HL-60 (cell line): ENCODE data around the gene BAD.
A peak's percentile ranks its signal among the peaks of the same experiment; 100 is the strongest.

ENCODE experiments used
- DNase-seq, 2 experiments: peaks; one replicate each; pipeline ENCODE4 v3.0.0-alpha.2; 2010 to 2020; ENCODE audit warnings: low read depth in 1 of 2, low spot score in 1 of 2
- H3K27ac ChIP-seq: fragments of 250-450 bp; sonication (Bioruptor Pico); replicated peaks from 2 replicates; pipeline ENCODE4 v1.5.1; 2020; ENCODE audit warnings: mild to moderate bottlenecking, moderate library complexity
- H3K27me3 ChIP-seq: fragments of 250-450 bp; sonication (Bioruptor Pico); 2 replicates; pipeline ENCODE4 v1.5.1; 2021; ENCODE audit warnings: mild to moderate bottlenecking, moderate library complexity; ENCODE audit not compliant: insufficient read depth, poor library complexity, severe bottlenecking
- H3K4me3 ChIP-seq: replicated peaks from 2 replicates; pipeline ENCODE4 v1.5.1; 2011; ENCODE audit warnings: mild to moderate bottlenecking, control low read depth, low read length; ENCODE audit not compliant: insufficient read depth
- GABPA ChIP-seq: IDR thresholded peaks from 2 replicates; pipeline ENCODE4 v1.6.1; 2012; ENCODE audit warnings: low read depth
- POLR2AphosphoS5 ChIP-seq: IDR thresholded peaks from 2 replicates; pipeline ENCODE4 v1.6.1; 2012; ENCODE audit warnings: low read depth
- REST ChIP-seq: IDR thresholded peaks from 2 replicates; pipeline ENCODE4 v1.6.1; 2012; ENCODE audit warnings: low read depth; ENCODE audit not compliant: insufficient replicate concordance
- SPI1 ChIP-seq: IDR thresholded peaks from 2 replicates; pipeline ENCODE4 v1.6.1; 2012; ENCODE audit warnings: low read depth, mild to moderate bottlenecking, borderline replicate concordance
- TF ChIP-seq, protein P1 (sequence below): IDR thresholded peaks from one replicate; pipeline ENCODE4 v1.5.1; 2011; ENCODE audit warnings: low read length, control low read depth, inconsistent platforms; ENCODE audit not compliant: insufficient read depth

Gene BAD

DNA sequence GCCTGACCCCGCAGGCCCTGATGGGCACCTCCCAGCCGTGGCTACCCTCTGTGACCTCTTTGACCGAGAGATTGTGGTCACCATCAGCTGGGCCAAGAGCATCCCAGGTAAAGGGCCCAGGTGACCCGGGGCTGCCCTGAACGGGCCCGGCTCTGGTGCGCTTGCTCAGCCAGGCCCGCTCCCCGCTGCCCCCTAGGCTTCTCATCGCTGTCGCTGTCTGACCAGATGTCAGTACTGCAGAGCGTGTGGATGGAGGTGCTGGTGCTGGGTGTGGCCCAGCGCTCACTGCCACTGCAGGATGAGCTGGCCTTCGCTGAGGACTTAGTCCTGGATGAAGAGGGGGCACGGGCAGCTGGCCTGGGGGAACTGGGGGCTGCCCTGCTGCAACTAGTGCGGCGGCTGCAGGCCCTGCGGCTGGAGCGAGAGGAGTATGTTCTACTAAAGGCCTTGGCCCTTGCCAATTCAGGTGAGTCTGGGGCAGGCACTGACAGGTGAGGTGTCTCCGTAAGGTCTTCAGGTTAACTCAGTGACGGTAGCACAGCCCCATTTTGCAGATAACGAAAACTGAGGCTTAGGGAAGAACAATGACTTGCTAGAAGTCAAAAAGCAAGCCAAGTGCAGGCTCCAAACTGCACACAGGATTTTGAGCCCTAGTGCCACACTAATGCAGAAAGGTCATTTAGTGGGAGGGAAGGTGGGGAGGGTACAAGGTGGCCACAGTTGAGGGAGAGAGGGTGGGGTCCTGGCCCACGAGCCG, 30.5 kb upstream of the BAD start:
- Histone ChIP-seq H3K27me3 (no peaks in the 10 kb centered on the region), H3K27ac (no peak overlapping the region), H3K4me3 (no peak overlapping the region)
- TF ChIP-seq, protein P1, sequence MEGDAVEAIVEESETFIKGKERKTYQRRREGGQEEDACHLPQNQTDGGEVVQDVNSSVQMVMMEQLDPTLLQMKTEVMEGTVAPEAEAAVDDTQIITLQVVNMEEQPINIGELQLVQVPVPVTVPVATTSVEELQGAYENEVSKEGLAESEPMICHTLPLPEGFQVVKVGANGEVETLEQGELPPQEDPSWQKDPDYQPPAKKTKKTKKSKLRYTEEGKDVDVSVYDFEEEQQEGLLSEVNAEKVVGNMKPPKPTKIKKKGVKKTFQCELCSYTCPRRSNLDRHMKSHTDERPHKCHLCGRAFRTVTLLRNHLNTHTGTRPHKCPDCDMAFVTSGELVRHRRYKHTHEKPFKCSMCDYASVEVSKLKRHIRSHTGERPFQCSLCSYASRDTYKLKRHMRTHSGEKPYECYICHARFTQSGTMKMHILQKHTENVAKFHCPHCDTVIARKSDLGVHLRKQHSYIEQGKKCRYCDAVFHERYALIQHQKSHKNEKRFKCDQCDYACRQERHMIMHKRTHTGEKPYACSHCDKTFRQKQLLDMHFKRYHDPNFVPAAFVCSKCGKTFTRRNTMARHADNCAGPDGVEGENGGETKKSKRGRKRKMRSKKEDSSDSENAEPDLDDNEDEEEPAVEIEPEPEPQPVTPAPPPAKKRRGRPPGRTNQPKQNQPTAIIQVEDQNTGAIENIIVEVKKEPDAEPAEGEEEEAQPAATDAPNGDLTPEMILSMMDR: no peak
- no peak for TF ChIP-seq SPI1
- no peak for TF ChIP-seq POLR2AphosphoS5
- TF ChIP-seq REST: no peak
- TF ChIP-seq GABPA: no peak
- no peak for DNase-seq

GRCh38 chr11:64314146-64314804, 29.8 kb upstream of the BAD start:
- TF ChIP-seq, protein P1: peak; percentile 4
- TF ChIP-seq POLR2AphosphoS5: no peak
- H3K27me3 ChIP-seq: no peaks in the 10 kb centered on the region
- DNase-seq: no peak
- no peak overlapping the region for H3K4me3 ChIP-seq
- H3K27ac ChIP-seq: no peak overlapping the region

DNA sequence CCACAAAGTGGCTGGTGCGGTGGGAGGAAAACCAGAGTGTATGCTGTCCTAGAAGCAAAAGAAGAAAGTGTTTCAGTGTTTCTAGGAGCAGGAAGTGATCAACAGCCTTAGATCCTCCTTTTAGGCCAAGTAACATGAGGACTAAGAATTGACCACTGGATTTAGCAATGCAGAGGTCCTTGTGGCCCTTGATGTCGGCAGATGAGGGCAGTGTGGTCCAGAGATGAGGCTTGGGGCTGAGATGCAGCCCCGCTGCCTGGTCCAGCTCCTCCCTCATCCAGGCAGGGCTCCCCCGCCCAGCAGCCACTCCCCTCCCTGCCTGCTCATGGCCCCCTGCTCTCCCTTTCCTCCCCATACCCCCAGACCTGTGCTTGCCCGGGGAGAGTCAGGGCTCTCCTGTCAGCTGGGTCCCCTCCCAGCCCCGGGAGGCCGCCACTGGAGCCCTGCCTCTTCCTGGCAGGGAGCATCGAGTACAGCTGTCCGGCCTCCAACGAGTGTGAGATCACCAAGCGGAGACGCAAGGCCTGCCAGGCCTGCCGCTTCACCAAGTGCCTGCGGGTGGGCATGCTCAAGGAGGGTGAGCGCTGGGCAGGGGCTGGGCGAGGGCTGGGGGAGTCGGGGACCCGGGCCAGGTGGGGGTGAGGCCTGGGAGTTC, 29.2 kb upstream of the BAD start:
- DNase-seq: no peak
- Histone ChIP-seq H3K27me3 (no peaks in the 10 kb centered on the region), H3K4me3 (no peak overlapping the region), H3K27ac (no peak overlapping the region)
- TF ChIP-seq POLR2AphosphoS5 (no peak), SPI1 (no peak), REST (no peak), GABPA (no peak)
- TF ChIP-seq, protein P1: no peak
